ENCODE measurements around the gene MAJIN.
"Not testable (repeated sequence)": the region's sequence is repeated elsewhere in the genome, so short reads cannot be mapped to it uniquely, and the experiment has no call there.

The MAJIN gene

GRCh38 chr11:64971421-64972233 lies at the start of gene MAJIN:
Gene MAJIN, minus strand, starts transcription at chr11:64972108. Its CDS starts 12,703 bp downstream, at chr11:64959405.
- no peak for DNase-seq

GRCh38 chr11:65021509-65021908 lies 49.6 kb upstream of the MAJIN start:
- DNase-seq, result no peak

GRCh38 chr11:65021003-65021402 lies 49.1 kb upstream of the MAJIN start:
- no peak for DNase-seq

- no peak for DNase-seq
Observed at GRCh38 chr11:65019824-65020223, 47.9 kb upstream of the MAJIN start.

GRCh38 chr11:65017937-65018336 lies 46.0 kb upstream of the MAJIN start:
- no peak for DNase-seq

GRCh38 chr11:65016705-65017104 lies 44.8 kb upstream of the MAJIN start:
- DNase-seq, result no peak

- no peak for DNase-seq
Observed at GRCh38 chr11:65014726-65015227, 42.9 kb upstream of the MAJIN start.

GRCh38 chr11:65013888-65014725 lies 42.2 kb upstream of the MAJIN start, which contains the start of gene ARL2:
Gene ARL2, plus strand, starts transcription at chr11:65014160. Its CDS starts 48 bp downstream, at chr11:65014208.
- no peak for DNase-seq

- no peak for DNase-seq
Observed at GRCh38 chr11:65013130-65013887, 41.4 kb upstream of the MAJIN start.

GRCh38 chr11:65008873-65009272 lies 37.0 kb upstream of the MAJIN start:
- DNase-seq, result no peak

- no peak for DNase-seq
Observed at GRCh38 chr11:65008016-65008415, 36.1 kb upstream of the MAJIN start.

- DNase-seq, result not testable (repeated sequence)
Observed at GRCh38 chr11:65003968-65004367, 32.1 kb upstream of the MAJIN start.

- no peak for DNase-seq
Observed at GRCh38 chr11:65003282-65003681, 31.4 kb upstream of the MAJIN start.

GRCh38 chr11:65002706-65003105 lies 30.8 kb upstream of the MAJIN start:
- no peak for DNase-seq

- DNase-seq, result no peak
Observed at GRCh38 chr11:64999478-64999877, 27.6 kb upstream of the MAJIN start.

- no peak for DNase-seq
Observed at GRCh38 chr11:64998690-64999431, 27.0 kb upstream of the MAJIN start.

GRCh38 chr11:64998141-64998540 lies 26.2 kb upstream of the MAJIN start:
- DNase-seq, result no peak

- DNase-seq, result no peak
Observed at GRCh38 chr11:64996710-64997380, 24.9 kb upstream of the MAJIN start, which contains the start of gene BATF2. Gene BATF2, minus strand, starts transcription at chr11:64996971. Its CDS starts 57 bp downstream, at chr11:64996914.

- no peak for DNase-seq
Observed at GRCh38 chr11:64996327-64996709, 24.4 kb upstream of the MAJIN start.

- DNase-seq, result no peak
Observed at GRCh38 chr11:64994318-64994717, 22.4 kb upstream of the MAJIN start.

- no peak for DNase-seq
Observed at GRCh38 chr11:64990222-64990923, 18.5 kb upstream of the MAJIN start.
